Measurements from ENCODE around the gene TMEM215.
"Not testable (repeated sequence)": the region's sequence is repeated elsewhere in the genome, so short reads cannot be mapped to it uniquely, and the experiment has no call there.

TMEM215 gene
- total RNA-seq = 0 to 0.13 (median 0) reads per million in 18 experiments

GRCh38 chr9:32783168-32783891 lies at the start of gene TMEM215:
Gene TMEM215 (plus strand): TSS chr9:32783540. CDS start chr9:32784184, 644 bp downstream.
- DNase-seq = no peak

- DNase-seq = no peak
Measured at GRCh38 chr9:32735476-32735875, 47.9 kb upstream of the TMEM215 start.

- no peak for DNase-seq
Measured at GRCh38 chr9:32737378-32737777, 46.0 kb upstream of the TMEM215 start.

- no peak for DNase-seq
Measured at GRCh38 chr9:32738501-32739172, 44.7 kb upstream of the TMEM215 start.

- DNase-seq = no peak
Measured at GRCh38 chr9:32741706-32742105, 41.6 kb upstream of the TMEM215 start.

- DNase-seq = no peak
Measured at GRCh38 chr9:32742296-32742695, 41.0 kb upstream of the TMEM215 start.

GRCh38 chr9:32748013-32748412 lies 35.3 kb upstream of the TMEM215 start:
- no peak for DNase-seq

GRCh38 chr9:32755730-32756129 lies 27.6 kb upstream of the TMEM215 start:
- no peak for DNase-seq

GRCh38 chr9:32764139-32764538 lies 19.2 kb upstream of the TMEM215 start:
- no peak for DNase-seq

- no peak for DNase-seq
Measured at GRCh38 chr9:32775283-32775682, 8.1 kb upstream of the TMEM215 start.

GRCh38 chr9:32776201-32776600 lies 7.1 kb upstream of the TMEM215 start:
- DNase-seq = no peak

- no peak for DNase-seq
Measured at GRCh38 chr9:32782476-32783167, 718 bp upstream of the TMEM215 start.

GRCh38 chr9:32787816-32788215 lies 4.5 kb downstream of the TMEM215 start:
- no peak for DNase-seq

- not testable (repeated sequence) for DNase-seq
Measured at GRCh38 chr9:32796015-32796414, 12.7 kb downstream of the TMEM215 start.

GRCh38 chr9:32801530-32801929 lies 18.2 kb downstream of the TMEM215 start:
- DNase-seq = no peak

GRCh38 chr9:32807217-32807616 lies 23.9 kb downstream of the TMEM215 start:
- no peak for DNase-seq

GRCh38 chr9:32811246-32811645 lies 27.9 kb downstream of the TMEM215 start:
- DNase-seq = no peak

- no peak for DNase-seq
Measured at GRCh38 chr9:32820322-32820721, 37.0 kb downstream of the TMEM215 start.

GRCh38 chr9:32823101-32823500 lies 39.8 kb downstream of the TMEM215 start:
- no peak for DNase-seq

- peak; percentile 42 to 50 for DNase-seq
Measured at GRCh38 chr9:32823551-32823950, 40.2 kb downstream of the TMEM215 start.

GRCh38 chr9:32825203-32825602 lies 41.9 kb downstream of the TMEM215 start:
- DNase-seq = no peak

- no peak for DNase-seq
Measured at GRCh38 chr9:32828861-32829260, 45.5 kb downstream of the TMEM215 start.

GRCh38 chr9:32832346-32832745 lies 49.0 kb downstream of the TMEM215 start:
- DNase-seq = no peak
